Measurements from ENCODE around the gene SPSB2.

SPSB2 gene

GRCh38 chr12:6851921-6852650, 21.0 kb downstream of the SPSB2 start, which contains the start of gene USP5:
Gene USP5 (plus strand): TSS chr12:6852150. CDS start chr12:6852180, 30 bp downstream.
- DNase-seq (ENCODE audit: low read depth), result peak; percentile 100

GRCh38 chr12:6851153-6851920, 21.8 kb downstream of the SPSB2 start, which contains the start of gene CDCA3:
Gene CDCA3 (minus strand): TSS chr12:6851286. CDS start chr12:6850952, 334 bp downstream.
- peak; percentile 97 for DNase-seq (ENCODE audit: low read depth)

- no peak for DNase-seq (ENCODE audit: low read depth)
These were observed 22.3 kb downstream of the SPSB2 start for GRCh38 chr12:6850796-6851152.

- no peak for DNase-seq (ENCODE audit: low read depth)
These were observed 23.0 kb downstream of the SPSB2 start for GRCh38 chr12:6849976-6850560.

- DNase-seq (ENCODE audit: low read depth), result no peak
These were observed 23.7 kb downstream of the SPSB2 start for GRCh38 chr12:6849427-6849826.

- no peak for DNase-seq (ENCODE audit: low read depth)
These were observed 25.4 kb downstream of the SPSB2 start for GRCh38 chr12:6847676-6848075.

GRCh38 chr12:6846316-6846869, 26.7 kb downstream of the SPSB2 start:
- no peak for DNase-seq (ENCODE audit: low read depth)

- no peak for DNase-seq (ENCODE audit: low read depth)
These were observed 27.7 kb downstream of the SPSB2 start for GRCh38 chr12:6845395-6845794.

GRCh38 chr12:6843118-6843902, 29.8 kb downstream of the SPSB2 start:
- DNase-seq (ENCODE audit: low read depth), result no peak

GRCh38 chr12:6842075-6842474, 31.0 kb downstream of the SPSB2 start:
- DNase-seq (ENCODE audit: low read depth), result no peak

- no peak for DNase-seq (ENCODE audit: low read depth)
These were observed 32.2 kb downstream of the SPSB2 start, which contains the start of gene GNB3 for GRCh38 chr12:6840761-6841515. Gene GNB3 (plus strand): TSS chr12:6840925. CDS start chr12:6841288, 363 bp downstream.

- DNase-seq (ENCODE audit: low read depth), result no peak
These were observed 32.8 kb downstream of the SPSB2 start for GRCh38 chr12:6840330-6840729.

GRCh38 chr12:6839482-6840201, 33.5 kb downstream of the SPSB2 start:
- DNase-seq (ENCODE audit: low read depth), result no peak

- no peak for DNase-seq (ENCODE audit: low read depth)
These were observed 34.2 kb downstream of the SPSB2 start for GRCh38 chr12:6838854-6839253.

- DNase-seq (ENCODE audit: low read depth), result no peak
These were observed 35.6 kb downstream of the SPSB2 start for GRCh38 chr12:6837370-6838060.

GRCh38 chr12:6836851-6837250, 36.3 kb downstream of the SPSB2 start:
- DNase-seq (ENCODE audit: low read depth), result no peak

GRCh38 chr12:6834873-6835272, 38.2 kb downstream of the SPSB2 start:
- no peak for DNase-seq (ENCODE audit: low read depth)

GRCh38 chr12:6834254-6834653, 38.8 kb downstream of the SPSB2 start:
- no peak for DNase-seq (ENCODE audit: low read depth)

- DNase-seq (ENCODE audit: low read depth), result no peak
These were observed 39.8 kb downstream of the SPSB2 start for GRCh38 chr12:6833189-6833890.
